OCI-LY7 (cell line): ENCODE results near the gene TSSK3. TPM values are rescaled to one million over a fixed set of nuclear protein-coding genes. Genes with fewer than 3 reads are reported as not detected.

Source experiments
- BruUV-seq: library from RNA; stranded (reverse); fragments of 400-500 nt; replicated peaks from 2 replicates; lab custom pipeline; 2021; lab: Mats Ljungman, UMichigan
- CTCF ChIA-PET: fragments of 300-600 bp; sonication (Branson Sonifier 250); formaldehyde crosslinking; loops from one replicate; lab custom pipeline; 2022; ENCODE audit warnings: antibody characterized with exemption; ENCODE audit not compliant: unreplicated experiment; lab: Charles Lee
- POLR2A ChIA-PET: fragments of 300-600 bp; sonication (Branson Sonifier 250); formaldehyde crosslinking; loops from one replicate; lab custom pipeline; 2022; ENCODE audit warnings: antibody characterized with exemption; lab: Charles Lee
- DNase-seq: peaks from one replicate; pipeline ENCODE4 v3.0.0-alpha.2; 2015; ENCODE audit warnings: low spot score
- H2AFZ ChIP-seq: fragments of 200-600 bp; sonication (generic), shearing (Covaris generic); 2 replicates; pipeline ENCODE4 v1.6.1; 2014; ENCODE audit warnings: mild to moderate bottlenecking, antibody characterized with exemption, low read length, moderate library complexity
- H3K27ac ChIP-seq: fragments of 200-600 bp; sonication (generic); 2 replicates; pipeline ENCODE4 v1.5.1; 2014; ENCODE audit warnings: mixed run types, low read depth, mild to moderate bottlenecking, moderate library complexity, low read length, inconsistent platforms; ENCODE audit not compliant: poor library complexity, severe bottlenecking
- H3K36me3 ChIP-seq: fragments of 200-600 bp; sonication (generic); 2 replicates; pipeline ENCODE4 v1.6.1; 2014; ENCODE audit warnings: mild to moderate bottlenecking, antibody characterized with exemption, low read length, moderate library complexity, mixed read lengths; ENCODE audit not compliant: insufficient read depth
- H3K4me1 ChIP-seq: fragments of 200-600 bp; sonication (generic); 2 replicates; pipeline ENCODE4 v1.5.1; 2014; ENCODE audit warnings: mild to moderate bottlenecking, low read length; ENCODE audit not compliant: insufficient read depth, poor library complexity, severe bottlenecking
- H3K4me2 ChIP-seq: fragments of 200-600 bp; sonication (generic); 2 replicates; pipeline ENCODE4 v1.6.1; 2014; ENCODE audit warnings: mild to moderate bottlenecking, low read length
- H3K4me3 ChIP-seq: fragments of 200-600 bp; sonication (generic); 2 replicates; pipeline ENCODE4 v1.5.1; 2014; ENCODE audit warnings: mild to moderate bottlenecking, low read depth, low read length; ENCODE audit not compliant: poor library complexity, severe bottlenecking
- H3K79me2 ChIP-seq: fragments of 200-600 bp; sonication (generic); 2 replicates; pipeline ENCODE4 v1.6.1; 2016; ENCODE audit warnings: low read depth, mild to moderate bottlenecking, low read length, moderate library complexity, mixed read lengths; ENCODE audit not compliant: insufficient read depth
- H3K9me2 ChIP-seq: fragments of 200-600 bp; sonication (generic); 2 replicates; pipeline ENCODE4 v1.6.1; 2016; ENCODE audit warnings: mild to moderate bottlenecking, low read length, mixed read lengths; ENCODE audit not compliant: insufficient read depth
- H3K9me3 ChIP-seq: fragments of 200-600 bp; sonication (generic); 2 replicates; pipeline ENCODE4 v1.6.1; 2014; ENCODE audit warnings: mild to moderate bottlenecking, mixed run types, low read length, mixed read lengths
- H4K20me1 ChIP-seq: fragments of 200-600 bp; sonication (generic); 2 replicates; pipeline ENCODE4 v1.6.1; 2014; ENCODE audit warnings: mild to moderate bottlenecking, antibody characterized with exemption, low read length, moderate library complexity, mixed read lengths; ENCODE audit not compliant: insufficient read depth
- EZH2phosphoT487 ChIP-seq: fragments of 200-600 bp; sonication (generic); IDR thresholded peaks from 2 replicates; pipeline ENCODE4 v1.6.1; 2018; ENCODE audit warnings: low read depth, borderline replicate concordance, mild to moderate bottlenecking, mixed run types, antibody characterized with exemption, low read length, moderate library complexity, mixed read lengths
- intact Hi-C: fragments of 100-400 bp; cut with micrococcal nuclease; formaldehyde crosslinking; loops from one replicate; pipeline ENCODE4 v1.10.0; 2022; ENCODE audit not compliant: unreplicated experiment
- total RNA-seq, 2 experiments: library from RNA; depleted of rRNA in 1 of 2; stranded (reverse); fragments of >200 nt in 1 of 2; shearing (Covaris generic) in 1 of 2; gene quantifications; 2 replicates each; pipeline ENCODE4 v1.2.3, GENCODE V29; 2014 to 2022
- TF ChIP-seq, protein P1 (sequence below): fragments of 200-600 bp; sonication (generic); conservative IDR thresholded peaks from 2 replicates; pipeline ENCODE4 v1.5.1; 2014; ENCODE audit warnings: mild to moderate bottlenecking, antibody characterized with exemption, low read length, moderate library complexity, mixed read lengths

The TSSK3 gene
- total RNA-seq, 2 experiments from 2014 or later, result 2.0 to 7.8 TPM

DNA sequence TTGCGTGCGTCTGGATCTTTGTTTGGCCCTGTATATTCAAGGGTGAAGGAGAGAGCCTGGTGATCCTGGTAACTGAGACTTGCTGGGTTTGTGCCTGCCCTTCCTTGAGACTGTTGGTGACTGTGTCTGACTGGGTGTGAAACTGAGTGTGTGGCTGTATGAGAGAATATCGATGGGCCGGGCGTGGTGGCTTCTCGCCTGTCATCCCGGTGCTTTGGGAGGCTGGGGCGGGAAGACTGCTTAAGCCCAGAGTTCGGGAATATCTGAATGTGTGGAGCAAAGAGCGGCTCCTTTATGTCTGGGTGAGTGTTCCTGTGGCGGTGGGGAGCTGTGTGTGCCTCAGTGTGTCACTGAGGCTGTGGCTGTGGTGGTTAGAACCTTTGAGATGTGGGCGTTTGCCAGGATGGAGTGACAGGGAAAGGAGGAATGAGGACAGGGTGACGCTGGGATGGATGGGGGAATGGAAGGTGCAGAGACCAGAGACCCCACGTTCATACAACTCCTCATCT, 23.6 kb upstream of the TSSK3 start:
- CTCF ChIA-PET, result no interaction called here

DNA sequence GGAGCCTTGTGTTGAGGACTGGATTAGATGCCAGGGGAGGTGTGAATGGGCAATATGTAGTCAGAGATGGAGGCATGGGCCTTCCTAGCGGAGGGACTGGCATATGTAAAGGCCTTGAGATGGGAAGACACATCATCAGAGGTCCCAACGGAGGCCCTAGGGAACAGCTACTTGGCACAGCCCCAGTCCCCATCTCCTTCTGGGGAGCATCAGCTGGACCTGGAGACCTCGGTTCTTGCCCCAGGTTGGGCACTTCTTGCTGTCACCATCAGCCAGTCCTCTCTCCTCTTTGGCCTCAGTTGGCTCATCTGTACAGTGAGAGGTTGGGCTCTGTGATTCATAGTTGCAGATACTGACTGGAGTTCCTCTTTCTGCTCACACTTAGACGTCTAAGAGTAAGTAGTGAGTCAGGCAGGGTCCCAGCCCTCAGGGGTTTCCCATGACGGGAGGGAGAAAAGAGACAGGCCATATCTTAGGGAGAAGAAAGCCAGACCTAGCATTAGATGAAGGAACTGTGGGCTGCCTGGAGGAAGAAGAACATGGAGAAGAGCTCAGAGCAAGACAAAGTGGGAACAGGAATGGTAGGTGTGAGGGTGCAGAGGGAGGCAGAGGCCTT, 22.9 kb upstream of the TSSK3 start:
- Histone ChIP-seq H4K20me1 (peaks cover 4% of the 10 kb centered on the region), H3K27ac (no peak overlapping the region), H3K4me1 (peaks cover 28% of the 10 kb centered on the region), H3K4me3 (no peak overlapping the region), H3K9me2 (no peaks in the 10 kb centered on the region), H3K9me3 (no peaks in the 10 kb centered on the region), H3K79me2 (peaks cover 9% of the 10 kb centered on the region), H3K4me2 (no peak overlapping the region), H2AFZ (no peak overlapping the region), H3K36me3 (peaks cover 6% of the 10 kb centered on the region)
- TF ChIP-seq, protein P1, sequence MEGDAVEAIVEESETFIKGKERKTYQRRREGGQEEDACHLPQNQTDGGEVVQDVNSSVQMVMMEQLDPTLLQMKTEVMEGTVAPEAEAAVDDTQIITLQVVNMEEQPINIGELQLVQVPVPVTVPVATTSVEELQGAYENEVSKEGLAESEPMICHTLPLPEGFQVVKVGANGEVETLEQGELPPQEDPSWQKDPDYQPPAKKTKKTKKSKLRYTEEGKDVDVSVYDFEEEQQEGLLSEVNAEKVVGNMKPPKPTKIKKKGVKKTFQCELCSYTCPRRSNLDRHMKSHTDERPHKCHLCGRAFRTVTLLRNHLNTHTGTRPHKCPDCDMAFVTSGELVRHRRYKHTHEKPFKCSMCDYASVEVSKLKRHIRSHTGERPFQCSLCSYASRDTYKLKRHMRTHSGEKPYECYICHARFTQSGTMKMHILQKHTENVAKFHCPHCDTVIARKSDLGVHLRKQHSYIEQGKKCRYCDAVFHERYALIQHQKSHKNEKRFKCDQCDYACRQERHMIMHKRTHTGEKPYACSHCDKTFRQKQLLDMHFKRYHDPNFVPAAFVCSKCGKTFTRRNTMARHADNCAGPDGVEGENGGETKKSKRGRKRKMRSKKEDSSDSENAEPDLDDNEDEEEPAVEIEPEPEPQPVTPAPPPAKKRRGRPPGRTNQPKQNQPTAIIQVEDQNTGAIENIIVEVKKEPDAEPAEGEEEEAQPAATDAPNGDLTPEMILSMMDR, result no peak
- no peak for TF ChIP-seq EZH2phosphoT487
- CTCF ChIA-PET, result no interaction called here
- POLR2A ChIA-PET, result no interaction called here
- DNase-seq, result no peak
- intact Hi-C loops, result loop anchor here (5.0 kb wide), 2 partner anchors 73 to 478 kb away; partner anchors contain the start of genes S100PBP and YARS1
- no TSS peak for BruUV-seq

More for the DNA sequence above, 23.6 kb upstream of the TSSK3 start:
- Histone ChIP-seq H3K79me2 (peaks cover 17% of the 10 kb centered on the region), H3K27ac (no peak overlapping the region), H3K4me2 (peak overlapping the region; percentile 99; the same call in 1 of the 2 replicates), H3K9me3 (no peaks in the 10 kb centered on the region), H2AFZ (no peak overlapping the region), H3K4me1 (peaks cover 35% of the 10 kb centered on the region), H3K36me3 (peaks cover 14% of the 10 kb centered on the region), H4K20me1 (peaks cover 10% of the 10 kb centered on the region), H3K9me2 (no peaks in the 10 kb centered on the region), H3K4me3 (no peak overlapping the region)
- POLR2A ChIA-PET, result no interaction called here
- intact Hi-C loops, result loop anchor here (5.0 kb wide), 2 partner anchors 74 to 479 kb away; partner anchors contain the start of genes S100PBP and YARS1
- no peak for TF ChIP-seq EZH2phosphoT487
- TF ChIP-seq, protein P1, result no peak
- no TSS peak for BruUV-seq
- no peak for DNase-seq

DNA sequence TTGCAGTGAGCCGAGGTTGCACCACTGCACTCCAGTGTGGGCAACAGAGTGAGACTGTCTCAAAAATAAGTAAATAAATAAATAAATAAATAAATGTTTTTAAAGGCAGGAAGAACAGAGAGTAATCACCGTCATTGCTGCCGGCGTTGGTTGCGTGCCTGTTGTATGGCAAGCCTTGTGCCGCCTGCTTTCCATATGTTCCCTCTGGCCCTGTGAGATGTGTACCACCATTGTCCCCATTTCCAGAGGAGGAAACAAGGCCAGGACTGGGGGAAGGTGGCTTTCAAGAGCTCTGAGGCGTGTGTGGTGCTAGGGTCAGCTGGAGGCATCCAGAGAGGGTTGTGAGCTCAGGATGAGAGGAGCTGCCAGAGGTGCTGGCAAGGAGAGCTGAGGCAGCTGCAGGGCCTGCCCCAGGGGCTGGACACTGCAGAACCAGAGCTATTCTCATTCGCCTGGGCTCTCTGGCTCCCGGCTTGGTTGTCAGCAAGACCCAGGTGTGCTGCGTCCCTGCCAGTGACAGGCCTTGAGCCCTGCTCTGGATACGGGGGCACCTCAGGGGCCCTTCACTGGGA, 21.1 kb upstream of the TSSK3 start:
- Histone ChIP-seq H3K4me3 (no peak overlapping the region), H3K4me2 (no peak overlapping the region), H3K27ac (no peak overlapping the region), H3K36me3 (no peaks in the 10 kb centered on the region), H4K20me1 (no peaks in the 10 kb centered on the region), H3K79me2 (no peaks in the 10 kb centered on the region), H3K9me3 (no peaks in the 10 kb centered on the region), H3K4me1 (peaks cover 23% of the 10 kb centered on the region), H3K9me2 (no peaks in the 10 kb centered on the region), H2AFZ (no peak overlapping the region)
- CTCF ChIA-PET, result no interaction called here
- no TSS peak for BruUV-seq
- no peak for TF ChIP-seq EZH2phosphoT487
- TF ChIP-seq, protein P1, result no peak
- POLR2A ChIA-PET, result no interaction called here
- intact Hi-C loops, result no loop called here
- DNase-seq, result no peak
